GM12878 (cell line): Measurements from ENCODE around the gene UQCC5. TPM values are rescaled to one million over a fixed set of nuclear protein-coding genes. Genes with fewer than 3 reads are reported as not detected.

ENCODE experiments used
- ATAC-seq: fragments of 200-7000 bp; cut with Tn5 transposase; 3 replicates; pipeline ENCODE4 v1.9.1; 2020; ENCODE audit warnings: mild to moderate bottlenecking, moderate library complexity
- BruUV-seq: library from RNA; stranded (reverse); fragments of 400-500 nt; replicated peaks from 2 replicates; lab custom pipeline; 2021; lab: Mats Ljungman, UMichigan
- CTCF ChIA-PET: fragments of 300-600 bp; sonication (Branson Sonifier 250); formaldehyde crosslinking; extraction: SDS; loops from one replicate; lab custom pipeline; 2021; ENCODE audit warnings: inconsistent platforms; lab: Yijun Ruan, JAX
- POLR2A ChIA-PET: fragments of 350-600 bp; formaldehyde crosslinking; extraction: SDS; loops from one replicate; lab custom pipeline; 2021; ENCODE audit warnings: inconsistent platforms; lab: Charles Lee
- RAD21 ChIA-PET: fragments of 300-600 bp; sonication (Branson Sonifier 250); formaldehyde crosslinking; loops from one replicate; lab custom pipeline; 2023; ENCODE audit warnings: antibody characterized with exemption; ENCODE audit not compliant: unreplicated experiment; lab: Charles Lee
- SMC1A ChIA-PET: fragments of 300-600 bp; sonication (Branson Sonifier 250); formaldehyde crosslinking; loops from one replicate; lab custom pipeline; 2023; ENCODE audit not compliant: unreplicated experiment, uncharacterized antibody; lab: Charles Lee
- DNase-seq: peaks from one replicate; pipeline ENCODE4 v3.0.0-alpha.2; 2011; ENCODE audit warnings: low read depth, low spot score
- FAIRE-seq: peaks from 3 replicates; lab custom pipeline; 2011; peaks lifted over from hg19 to GRCh38; lab: Jason Lieb, UNC
- H2AFZ ChIP-seq: 2 replicates; pipeline ENCODE4 v1.6.0; 2011; ENCODE audit warnings: low read depth, low read length, control low read depth; ENCODE audit not compliant: control insufficient read depth
- H3K27ac ChIP-seq: 2 replicates; pipeline ENCODE4 v1.5.1; 2011; ENCODE audit warnings: control low read depth; ENCODE audit not compliant: control insufficient read depth, insufficient read depth
- H3K27me3 ChIP-seq, 2 experiments: replicated peaks in 1 of 2; 2 replicates each; pipeline versions ENCODE4 v1.6.0 to v1.6.1; 2011; ENCODE audit warnings: low read length in 1 of 2; ENCODE audit not compliant: control insufficient read depth in 2 of 2, insufficient read depth in 2 of 2
- H3K36me3 ChIP-seq, 2 experiments: 2 replicates each; pipeline ENCODE4 v1.5.1; 2011; ENCODE audit warnings: low read length in 1 of 2; ENCODE audit not compliant: control insufficient read depth in 2 of 2, insufficient read depth in 2 of 2
- H3K4me1 ChIP-seq: 2 replicates; pipeline ENCODE4 v1.6.1; 2011; ENCODE audit warnings: mild to moderate bottlenecking, low read length, moderate library complexity, mixed read lengths; ENCODE audit not compliant: control insufficient read depth, insufficient read depth
- H3K4me2 ChIP-seq: 2 replicates; pipeline ENCODE4 v1.6.0; 2011; ENCODE audit warnings: control low read depth; ENCODE audit not compliant: control insufficient read depth, insufficient read depth
- H3K4me3 ChIP-seq: fragments of 200-600 bp; sonication (generic); 2 replicates; pipeline ENCODE4 v1.5.1; 2016
- H3K79me2 ChIP-seq: 2 replicates; pipeline ENCODE4 v1.6.0; 2011; ENCODE audit warnings: low read length; ENCODE audit not compliant: control insufficient read depth, insufficient read depth
- H3K9ac ChIP-seq: 2 replicates; pipeline ENCODE4 v1.8.0; 2011; ENCODE audit warnings: low read length, control low read depth, mixed read lengths; ENCODE audit not compliant: control insufficient read depth, insufficient read depth
- H3K9me3 ChIP-seq: replicated peaks from 3 replicates; pipeline ENCODE4 v1.5.1; 2011; ENCODE audit warnings: mild to moderate bottlenecking, low read length; ENCODE audit not compliant: control insufficient read depth, insufficient read depth
- H4K20me1 ChIP-seq: 2 replicates; pipeline ENCODE4 v1.6.0; 2011; ENCODE audit not compliant: control insufficient read depth, insufficient read depth
- BCL11A ChIP-seq: IDR thresholded peaks from 2 replicates; pipeline ENCODE4 v1.6.1; 2011; ENCODE audit warnings: low read depth, low read length
- HDGF ChIP-seq: fragments of 450-650 bp; IDR thresholded peaks from 2 replicates; pipeline ENCODE4 v1.6.1; 2016; ENCODE audit warnings: antibody characterized with exemption
- NFYA ChIP-seq: IDR thresholded peaks from 2 replicates; pipeline ENCODE4 v1.6.1; 2011; ENCODE audit warnings: low read depth, mild to moderate bottlenecking, low read length, improper control_type of control experiment, borderline replicate concordance
- PKNOX1 ChIP-seq: fragments of 450-650 bp; IDR thresholded peaks from 2 replicates; pipeline ENCODE4 v1.6.1; 2016; ENCODE audit warnings: mild to moderate bottlenecking
- POLR2A ChIP-seq: IDR thresholded peaks from 2 replicates; pipeline ENCODE4 v1.6.1; 2011; ENCODE audit warnings: low read depth, mild to moderate bottlenecking, low read length
- POLR2AphosphoS5 ChIP-seq: IDR thresholded peaks from 2 replicates; pipeline ENCODE4 v1.6.1; 2011; ENCODE audit warnings: mild to moderate bottlenecking, low read length, inconsistent platforms
- RAD21 ChIP-seq: IDR thresholded peaks from 2 replicates; pipeline ENCODE4 v1.6.1; 2011; ENCODE audit warnings: mild to moderate bottlenecking, low read depth, low read length, moderate library complexity; ENCODE audit not compliant: insufficient read depth
- RUNX3 ChIP-seq: IDR thresholded peaks from 2 replicates; pipeline ENCODE4 v1.6.1; 2012; ENCODE audit warnings: low read length, inconsistent platforms
- SUZ12 ChIP-seq: fragments of 200-600 bp; sonication (generic); IDR thresholded peaks from one replicate; pipeline ENCODE4 v1.6.1; 2018; ENCODE audit warnings: antibody characterized with exemption, mild to moderate bottlenecking; ENCODE audit not compliant: unreplicated experiment
- ZNF274 ChIP-seq: IDR thresholded peaks from one replicate; pipeline ENCODE4 v1.8.0; 2011; ENCODE audit not compliant: insufficient read length, insufficient read depth
- WGBS: methylation state at CpG from one replicate; pipeline ENCODE4 v1.1.6; 2016; ENCODE audit warnings: low lambda C conversion rate; ENCODE audit not compliant: insufficient replicate concordance, insufficient coverage; ENCODE audit errors: missing lambda C conversion rate; 5-methylcytosine and 5-hydroxymethylcytosine counted together
- in situ Hi-C: fragments of 300-500 bp; cut with MboI; formaldehyde crosslinking; loops from 9 replicates; pipeline ENCODE4 v1.14.3; 2018; ENCODE audit warnings: mixed read lengths
- intact Hi-C: fragments of 100-400 bp; cut with micrococcal nuclease; formaldehyde crosslinking; loops from one replicate; pipeline ENCODE4 v1.14.2; 2022; ENCODE audit not compliant: unreplicated experiment
- polyA plus RNA-seq, 11 experiments: library from polyadenylated mRNA; depleted of rRNA in 4 of 11; unstranded in 6 of 11; stranded (reverse) in 5 of 11; fragments of >200 nt; fragmentation: Nextera tagmentation in 4 of 11; fragmentation: Illumina TruSeq in 1 of 11; extraction: Ambion mirVana in 4 of 11; extraction: Trizol in 1 of 11; gene quantifications; 1 replicate in 1 of 11; 2 replicates in 10 of 11; pipeline versions ENCODE4 v1.2.1 to v1.2.3, GENCODE V29; 2011 to 2016; ENCODE audit warnings: inconsistent platforms in 2 of 11, missing spikeins in 2 of 11, low read depth in 1 of 11
- total RNA-seq, 4 experiments: library from RNA; depleted of rRNA in 3 of 4; stranded (reverse); fragments of >200 nt in 3 of 4; fragmentation: Illumina TruSeq in 1 of 4; extraction: Trizol in 1 of 4; gene quantifications; 2 replicates each; pipeline versions ENCODE4 v1.2.1 to v1.2.3, GENCODE V29; 2013 to 2021

UQCC5 gene
- total and polyA plus RNA-seq, 10 of the 15 experiments (the other 5 are each of a cell fraction or from before 2014, with no cell fraction given) = 15.1 to 84.8 (median 28.0) TPM

- FAIRE-seq (no peak), DNase-seq (no peak), ATAC-seq (no peak)
- Histone ChIP-seq H3K9me3 (no peaks in the 10 kb centered on the region), H3K27ac (no peak overlapping the region), H3K27me3 (no peaks in the 10 kb centered on the region), H4K20me1 (no peaks in the 10 kb centered on the region), H3K4me3 (peak overlapping the region; percentile 95), H3K4me1 (peaks cover 9% of the 10 kb centered on the region), H3K36me3 (peaks cover 0 to 18% of the 10 kb centered on the region in 2 experiments; a peak in 2 of 4 replicates), H3K4me2 (peak overlapping the region; percentile 79), H3K79me2 (peaks cover 43% of the 10 kb centered on the region), H3K9ac (peak overlapping the region; percentile 90), H2AFZ (no peak overlapping the region)
- ChIA-PET CTCF (no interaction called here), SMC1A (interaction anchor here (0.6 kb wide), 1 partner anchor 30 kb away, joined by 3 read pairs; no protein-coding TSS in a partner anchor), RAD21 (no interaction called here), POLR2A (interaction anchor here (0.5 to 1.3 kb wide), 3 partner anchors 32 to 133 kb away, joined by 3 read pairs; no protein-coding TSS in a partner anchor)
- 79% methylated on average over 7 of the region's 7 CpGs for WGBS
- BruUV-seq = no TSS peak
- no peak for TF ChIP-seq ZNF274
- peak; percentile 55; the same call in 1 of the 2 replicates for TF ChIP-seq HDGF
- no peak for TF ChIP-seq POLR2A
- no peak for TF ChIP-seq RUNX3
- TF ChIP-seq SUZ12 = no peak
- no peak for TF ChIP-seq RAD21
- no peak for TF ChIP-seq BCL11A
- TF ChIP-seq NFYA = no peak
- TF ChIP-seq PKNOX1 = peak; percentile 74
- no peak; the same call in 1 of the 2 replicates for TF ChIP-seq POLR2AphosphoS5
- intact Hi-C loops (loop anchor here (5.0 kb wide), 2 partner anchors 81 to 624 kb away; partner anchors contain the start of genes NISCH and PRKCD), in situ Hi-C loops (no loop called here)
These were observed 1.5 kb downstream of the UQCC5 start for GRCh38 chr3:52537726-52538421.
